CD14-positive monocyte (primary cell): ENCODE measurements around the gene COL4A2. TPM values are rescaled to one million over a fixed set of nuclear protein-coding genes. Genes with fewer than 3 reads are reported as not detected.

Experiments used
- DNase-seq, 3 donors: peaks; one replicate each; pipeline ENCODE4 v3.0.0-alpha.2; 2011 to 2022
- H2AFZ ChIP-seq: 2 replicates; pipeline ENCODE4 v1.6.0; 2012; ENCODE audit warnings: mild to moderate bottlenecking, low read depth, low read length, inconsistent platforms; ENCODE audit not compliant: insufficient read depth, poor library complexity, severe bottlenecking
- H3K27ac ChIP-seq, 2 donors: 1 replicate in 1 of 2; 2 replicates in 1 of 2; pipeline ENCODE4 v1.5.1; 2012 to 2013; ENCODE audit warnings: low read length in 2 of 2, control low read depth in 1 of 2, inconsistent platforms in 1 of 2, low read depth in 1 of 2, mild to moderate bottlenecking in 1 of 2
- H3K27me3 ChIP-seq, 2 donors: one replicate each; pipeline versions ENCODE4 v1.6.0 to v1.6.1; 2011 to 2013; ENCODE audit warnings: low read length in 2 of 2; ENCODE audit not compliant: control insufficient read depth in 2 of 2, insufficient read depth in 2 of 2
- H3K36me3 ChIP-seq, 2 donors: replicated peaks in 1 of 2; 1 replicate in 1 of 2; 2 replicates in 1 of 2; pipeline versions ENCODE4 v1.5.1 to v1.6.1; 2012 to 2013; ENCODE audit warnings: low read length in 2 of 2, control low read depth in 1 of 2, inconsistent platforms in 1 of 2, mild to moderate bottlenecking in 1 of 2; ENCODE audit not compliant: insufficient read depth in 2 of 2, control insufficient read depth in 1 of 2
- H3K4me1 ChIP-seq, 2 donors: 1 replicate in 1 of 2; 2 replicates in 1 of 2; pipeline versions ENCODE4 v1.5.1 to v1.6.1; 2012 to 2013; ENCODE audit warnings: low read length in 2 of 2, control low read depth in 1 of 2, inconsistent platforms in 1 of 2, mild to moderate bottlenecking in 1 of 2, moderate library complexity in 1 of 2; ENCODE audit not compliant: insufficient read depth in 2 of 2, control insufficient read depth in 1 of 2
- H3K4me2 ChIP-seq: replicated peaks from 2 replicates; pipeline ENCODE3; 2012; ENCODE audit warnings: low read length, moderate library complexity, mild to moderate bottlenecking; ENCODE audit not compliant: poor library complexity, severe bottlenecking; ENCODE audit errors: extremely low read depth
- H3K4me3 ChIP-seq, 3 experiments: fragments of 200-600 bp in 1 of 3; sonication (generic) in 1 of 3; replicated peaks in 1 of 3; 1 replicate in 2 of 3; 2 replicates in 1 of 3; pipeline ENCODE4 v1.5.1; 2011 to 2013; ENCODE audit warnings: low read length in 3 of 3, mild to moderate bottlenecking in 3 of 3, control low read depth in 2 of 3, low read depth in 2 of 3, inconsistent platforms in 1 of 3, moderate library complexity in 1 of 3
- H3K79me2 ChIP-seq: 2 replicates; pipeline ENCODE4 v1.6.0; 2012; ENCODE audit warnings: mild to moderate bottlenecking, control low read depth, inconsistent platforms, low read length, moderate library complexity; ENCODE audit not compliant: insufficient read depth
- H3K9ac ChIP-seq: 2 replicates; pipeline ENCODE4 v1.6.0; 2017; ENCODE audit warnings: low read length, mild to moderate bottlenecking; ENCODE audit not compliant: insufficient read depth, poor library complexity, severe bottlenecking
- H3K9me3 ChIP-seq, 2 donors: replicated peaks in 1 of 2; 1 replicate in 1 of 2; 2 replicates in 1 of 2; pipeline versions ENCODE4 v1.5.1 to v1.6.1; 2012 to 2013; ENCODE audit warnings: low read length in 2 of 2, control low read depth in 1 of 2; ENCODE audit not compliant: control insufficient read depth in 1 of 2, insufficient read depth in 1 of 2
- H4K20me1 ChIP-seq: 2 replicates; pipeline ENCODE4 v1.6.0; 2012; ENCODE audit warnings: mild to moderate bottlenecking, low read length, control low read depth, moderate library complexity; ENCODE audit not compliant: insufficient read depth
- H3K27ac Mint-ChIP-seq, 7 donors: one replicate each; pipeline ENCODE4 v1.8.0; 2020; ENCODE audit warnings: mild to moderate bottlenecking in 7 of 7, mixed read lengths in 7 of 7, moderate library complexity in 6 of 7, inconsistent platforms in 2 of 7
- H3K27me3 Mint-ChIP-seq, 3 donors: one replicate each; pipeline ENCODE4 v1.8.0; 2021 to 2022; ENCODE audit warnings: low read depth in 3 of 3, mild to moderate bottlenecking in 3 of 3, mixed read lengths in 3 of 3, moderate library complexity in 3 of 3, inconsistent platforms in 1 of 3
- H3K36me3 Mint-ChIP-seq, 2 donors: one replicate each; pipeline ENCODE4 v1.8.0; 2020; ENCODE audit warnings: mixed read lengths in 2 of 2, inconsistent platforms in 1 of 2, mild to moderate bottlenecking in 1 of 2
- H3K4me1 Mint-ChIP-seq: one replicate; pipeline ENCODE4 v1.8.0; 2020; ENCODE audit warnings: mild to moderate bottlenecking, mixed read lengths
- H3K4me3 Mint-ChIP-seq, 2 donors: one replicate each; pipeline ENCODE4 v1.8.0; 2020; ENCODE audit warnings: mild to moderate bottlenecking in 2 of 2, mixed read lengths in 2 of 2, moderate library complexity in 1 of 2
- H3K9me3 Mint-ChIP-seq, 7 donors: one replicate each; pipeline ENCODE4 v1.8.0; 2020 to 2022; ENCODE audit warnings: mixed read lengths in 7 of 7, mild to moderate bottlenecking in 6 of 7, moderate library complexity in 6 of 7, inconsistent platforms in 2 of 7
- CTCF ChIP-seq: fragments of 200-600 bp; IDR thresholded peaks from one replicate; pipeline ENCODE4 v1.8.0; 2022; ENCODE audit warnings: antibody characterized with exemption, mild to moderate bottlenecking
- WGBS: methylation state at CpG from one replicate; pipeline ENCODE4 v1.1.5; 2013; ENCODE audit warnings: missing lambda C conversion rate; ENCODE audit not compliant: insufficient coverage; 5-methylcytosine and 5-hydroxymethylcytosine counted together
- intact Hi-C, 2 donors: fragments of 100-400 bp; cut with micrococcal nuclease; formaldehyde crosslinking; loops; one replicate each; pipeline versions ENCODE4 v1.15.0 to v1.15.1; 2023
- polyA plus RNA-seq, 3 donors: library from polyadenylated mRNA; depleted of rRNA in 1 of 3; unstranded in 2 of 3; stranded (reverse) in 1 of 3; fragments of 300-500 nt in 2 of 3; fragments of >200 nt in 1 of 3; fragmentation: Illumina TruSeq in 2 of 3; gene quantifications; 1 replicate in 2 of 3; 2 replicates in 1 of 3; pipeline ENCODE4 v1.2.3, GENCODE V29; 2012 to 2021

The COL4A2 gene
- polyA plus RNA-seq, 3 donors: not detected

GRCh38 chr13:110308656-110309359 lies 1.7 kb downstream of the COL4A2 start:
- no peaks in the 10 kb centered on the region for H3K4me1 Mint-ChIP-seq
- no peak overlapping the region for H3K4me2 ChIP-seq
- peaks cover 0 to 6% (median 2%) of the 10 kb centered on the region in 7 donors for H3K9me3 Mint-ChIP-seq
- TF ChIP-seq CTCF: no peak
- intact Hi-C loops: no loop called here
- no peak overlapping the region for H3K27ac ChIP-seq
- peaks cover 69 to 92% (median 79%) of the 10 kb centered on the region in 3 donors for H3K27me3 Mint-ChIP-seq
- DNase-seq: no peak
- H3K36me3 ChIP-seq: no peaks in the 10 kb centered on the region
- H3K27ac Mint-ChIP-seq: no peak overlapping the region
- H3K4me1 ChIP-seq: no peaks in the 10 kb centered on the region
- 9% methylated on average over 24 of the region's 31 CpGs for WGBS
- H3K9me3 ChIP-seq: peaks cover 0 to 3% of the 10 kb centered on the region in 2 donors
- no peaks in the 10 kb centered on the region for H3K36me3 Mint-ChIP-seq
- no peaks in the 10 kb centered on the region for H4K20me1 ChIP-seq
- peak overlapping the region in 1 of 2 donors; percentile 86 for H3K4me3 Mint-ChIP-seq
- H3K4me3 ChIP-seq: no peak overlapping the region
- peaks cover 55 to 81% of the 10 kb centered on the region in 2 donors for H3K27me3 ChIP-seq
- H2AFZ ChIP-seq: no peak overlapping the region
- no peak overlapping the region for H3K9ac ChIP-seq
- no peaks in the 10 kb centered on the region for H3K79me2 ChIP-seq

- Histone ChIP-seq H3K79me2 (no peaks in the 10 kb centered on the region), H3K36me3 (no peaks in the 10 kb centered on the region), H3K27ac (no peak overlapping the region), H3K4me2 (no peak overlapping the region), H3K9ac (no peak overlapping the region), H2AFZ (no peak overlapping the region), H3K4me3 (no peak overlapping the region), H4K20me1 (no peaks in the 10 kb centered on the region), H3K9me3 (peaks cover 0 to 3% of the 10 kb centered on the region in 2 donors), H3K4me1 (no peaks in the 10 kb centered on the region), H3K27me3 (peaks cover 44 to 70% of the 10 kb centered on the region in 2 donors)
- no peak overlapping the region for H3K27ac Mint-ChIP-seq
- no peak for TF ChIP-seq CTCF
- H3K27me3 Mint-ChIP-seq: peaks cover 62 to 88% (median 75%) of the 10 kb centered on the region in 3 donors
- H3K36me3 Mint-ChIP-seq: no peaks in the 10 kb centered on the region
- 82% methylated on average over 11 of the region's 16 CpGs for WGBS
- intact Hi-C loops: no loop called here
- H3K9me3 Mint-ChIP-seq: peaks cover 0 to 6% (median 2%) of the 10 kb centered on the region in 7 donors
- no peaks in the 10 kb centered on the region for H3K4me1 Mint-ChIP-seq
- H3K4me3 Mint-ChIP-seq: peak overlapping the region in 1 of 2 donors; percentile 49
- no peak for DNase-seq
Observed at GRCh38 chr13:110309661-110310524, 2.8 kb downstream of the COL4A2 start.
